Measurements from ENCODE around the gene NEB.

The NEB gene

DNA sequence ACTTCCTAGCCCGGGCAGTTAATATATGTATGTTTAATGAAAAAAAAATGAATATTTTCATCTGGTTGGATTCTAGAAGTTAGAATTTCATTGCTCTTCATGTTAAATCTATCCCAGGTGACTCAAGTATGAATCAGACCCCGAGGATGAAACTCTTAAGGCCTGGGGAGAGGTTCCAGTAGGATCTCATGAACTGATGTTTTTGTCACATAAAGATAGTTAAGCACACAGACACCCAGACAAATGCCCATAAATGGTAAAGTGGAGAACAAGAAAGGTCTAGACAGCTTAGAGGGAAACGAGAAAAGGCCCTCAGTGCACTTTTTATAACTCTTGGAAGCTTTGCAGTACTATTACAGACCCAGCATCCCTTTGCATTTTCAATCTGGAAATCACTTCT is 210.4 kb downstream of the NEB start:
- H3K4me1 Mint-ChIP-seq, result no peaks in the 10 kb centered on the region
- H3K27me3 Mint-ChIP-seq, result no peaks in the 10 kb centered on the region
- no peaks in the 10 kb centered on the region for H3K9me3 Mint-ChIP-seq
- no peaks in the 10 kb centered on the region for H3K36me3 Mint-ChIP-seq
- H3K27ac Mint-ChIP-seq, result no peak overlapping the region
- no peak for DNase-seq
- no peak overlapping the region for H3K4me3 Mint-ChIP-seq
- CTCF ChIA-PET, result no interaction called here

DNA sequence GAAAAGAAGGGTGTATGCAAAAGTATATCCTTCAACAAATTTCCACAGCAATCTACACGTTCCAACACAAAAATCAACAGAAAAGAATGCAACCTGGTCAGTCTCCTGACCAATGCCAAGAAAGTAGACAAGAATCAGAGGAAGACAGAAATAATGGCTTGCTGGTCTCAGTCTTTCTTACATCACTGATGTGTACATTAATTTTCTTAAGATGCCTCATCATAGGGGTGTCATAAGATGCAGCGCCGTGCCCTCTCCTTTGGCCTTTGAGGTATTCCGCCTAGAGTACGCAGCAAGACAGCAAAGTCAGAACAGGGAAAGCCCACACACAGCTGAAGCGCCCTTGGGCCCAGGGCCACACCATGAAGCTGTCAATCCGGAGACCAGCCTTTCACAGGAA is 211.7 kb downstream of the NEB start:
- Mint-ChIP-seq H3K27me3 (no peaks in the 10 kb centered on the region), H3K36me3 (no peaks in the 10 kb centered on the region), H3K4me3 (no peak overlapping the region), H3K4me1 (no peaks in the 10 kb centered on the region), H3K27ac (no peak overlapping the region), H3K9me3 (no peaks in the 10 kb centered on the region)
- CTCF ChIA-PET, result no interaction called here
- no peak for DNase-seq

DNA sequence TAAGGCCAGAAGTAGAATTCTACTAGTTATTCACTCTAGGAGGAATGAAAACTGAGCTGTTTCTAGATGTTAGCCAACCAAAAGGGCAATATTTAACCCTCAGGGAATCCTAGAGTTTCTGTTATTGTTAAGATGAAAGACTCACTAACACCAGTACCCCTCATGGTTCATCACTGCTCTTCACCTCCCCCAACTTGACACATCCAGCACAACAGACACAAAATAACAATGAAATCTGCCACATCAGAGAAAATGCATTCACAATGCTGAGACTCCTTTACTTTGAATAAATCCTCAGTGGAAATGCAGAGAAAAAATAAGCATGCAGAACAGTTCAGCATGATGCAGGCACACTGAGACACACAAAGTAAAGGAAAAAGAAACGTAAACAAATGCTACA is 213.3 kb downstream of the NEB start:
- CTCF ChIA-PET, result no interaction called here
- Mint-ChIP-seq H3K4me3 (no peak overlapping the region), H3K36me3 (no peaks in the 10 kb centered on the region), H3K4me1 (no peaks in the 10 kb centered on the region), H3K27ac (no peak overlapping the region), H3K27me3 (no peaks in the 10 kb centered on the region), H3K9me3 (no peaks in the 10 kb centered on the region)
- no peak for DNase-seq

DNA sequence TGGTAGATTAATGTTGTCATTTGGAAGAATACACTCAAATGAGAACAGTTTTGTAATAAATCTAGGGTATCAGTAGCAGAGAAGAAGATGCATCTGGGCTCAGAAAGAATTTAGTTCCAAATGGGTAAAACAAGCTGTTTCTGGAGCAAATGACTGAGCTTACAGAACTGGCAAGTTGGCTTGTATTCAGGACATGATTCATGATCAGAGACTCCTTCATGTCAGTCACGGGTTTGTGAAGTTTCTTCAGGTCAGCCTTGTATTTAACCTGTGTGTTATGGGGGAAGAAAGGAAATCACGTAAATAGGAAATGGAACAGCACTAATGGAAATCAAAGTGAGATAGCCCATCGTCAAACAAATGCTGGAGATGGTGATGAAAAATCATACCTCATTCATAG is 215.5 kb downstream of the NEB start:
- Mint-ChIP-seq H3K27me3 (no peaks in the 10 kb centered on the region), H3K4me3 (no peak overlapping the region), H3K9me3 (no peaks in the 10 kb centered on the region), H3K4me1 (no peaks in the 10 kb centered on the region), H3K36me3 (no peaks in the 10 kb centered on the region), H3K27ac (no peak overlapping the region)
- CTCF ChIA-PET, result no interaction called here
- DNase-seq, result no peak

DNA sequence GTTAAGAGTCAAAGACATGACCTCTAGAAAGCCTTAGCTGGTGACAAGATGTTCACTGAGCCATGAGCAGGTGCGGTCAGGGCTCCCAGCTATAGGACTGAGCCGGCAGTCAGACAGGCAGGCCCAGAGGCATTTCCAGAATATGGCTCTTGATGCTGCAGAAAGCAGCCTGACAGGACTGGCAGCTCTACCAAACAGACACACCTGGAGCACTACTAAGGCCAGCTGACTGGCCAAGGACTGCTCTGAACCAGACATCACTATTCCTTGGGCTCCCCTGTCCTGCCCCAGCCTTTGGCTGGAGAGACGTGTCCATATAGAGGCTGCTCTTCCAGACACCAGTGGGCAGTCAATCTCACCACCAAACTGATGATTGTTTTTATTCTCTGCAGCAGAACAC is 225.8 kb downstream of the NEB start:
- Mint-ChIP-seq H3K4me3 (no peak overlapping the region), H3K9me3 (no peaks in the 10 kb centered on the region), H3K36me3 (no peaks in the 10 kb centered on the region), H3K4me1 (no peaks in the 10 kb centered on the region), H3K27me3 (no peaks in the 10 kb centered on the region), H3K27ac (no peak overlapping the region)
- CTCF ChIA-PET, result no interaction called here
- no peak for DNase-seq

DNA sequence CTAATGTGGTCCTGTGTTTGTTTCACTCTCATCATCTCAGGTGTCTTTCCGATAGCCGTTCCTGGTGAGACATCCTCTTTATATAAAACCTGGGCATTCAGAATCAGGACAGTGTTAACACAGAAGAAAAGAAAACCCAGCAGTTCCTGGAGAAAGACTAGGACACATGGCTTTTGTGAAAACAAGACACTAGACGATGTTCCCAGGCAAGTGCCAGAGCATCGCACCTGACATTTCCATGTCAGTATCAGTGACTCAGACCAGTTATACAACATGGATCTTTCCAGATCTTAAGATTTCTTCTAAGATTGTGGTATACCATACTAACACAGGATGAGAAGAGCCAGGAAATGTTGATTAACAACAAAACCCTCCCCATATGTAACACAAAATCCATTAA is 228.1 kb downstream of the NEB start:
- Mint-ChIP-seq H3K4me3 (no peak overlapping the region), H3K4me1 (no peaks in the 10 kb centered on the region), H3K27ac (no peak overlapping the region), H3K9me3 (no peaks in the 10 kb centered on the region), H3K27me3 (no peaks in the 10 kb centered on the region), H3K36me3 (no peaks in the 10 kb centered on the region)
- no peak for DNase-seq
- CTCF ChIA-PET, result no interaction called here

DNA sequence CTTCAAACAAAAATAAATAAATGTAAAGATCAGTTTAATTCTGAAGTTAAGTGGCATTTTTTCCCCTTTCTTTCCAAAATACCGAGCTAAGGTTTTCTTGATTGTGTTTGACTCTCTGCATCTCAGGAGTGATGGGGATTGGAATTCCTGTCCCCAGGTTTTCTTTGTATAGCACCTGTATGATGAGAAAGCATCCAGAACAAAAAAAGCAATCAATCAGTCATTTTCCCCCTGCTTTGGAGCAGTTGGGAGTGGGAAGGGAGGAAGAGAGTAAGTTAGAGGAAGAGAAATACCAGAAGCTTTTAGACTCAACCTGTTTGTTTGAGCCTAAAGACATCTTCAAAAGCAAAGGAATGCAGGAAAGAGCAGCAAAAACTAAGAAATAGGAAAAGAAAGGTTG is 236.1 kb downstream of the NEB start:
- Mint-ChIP-seq H3K9me3 (no peaks in the 10 kb centered on the region), H3K27me3 (no peaks in the 10 kb centered on the region), H3K4me1 (no peaks in the 10 kb centered on the region), H3K27ac (no peak overlapping the region), H3K36me3 (peaks cover 3% of the 10 kb centered on the region), H3K4me3 (no peak overlapping the region)
- no peak for DNase-seq
- CTCF ChIA-PET, result no interaction called here

DNA sequence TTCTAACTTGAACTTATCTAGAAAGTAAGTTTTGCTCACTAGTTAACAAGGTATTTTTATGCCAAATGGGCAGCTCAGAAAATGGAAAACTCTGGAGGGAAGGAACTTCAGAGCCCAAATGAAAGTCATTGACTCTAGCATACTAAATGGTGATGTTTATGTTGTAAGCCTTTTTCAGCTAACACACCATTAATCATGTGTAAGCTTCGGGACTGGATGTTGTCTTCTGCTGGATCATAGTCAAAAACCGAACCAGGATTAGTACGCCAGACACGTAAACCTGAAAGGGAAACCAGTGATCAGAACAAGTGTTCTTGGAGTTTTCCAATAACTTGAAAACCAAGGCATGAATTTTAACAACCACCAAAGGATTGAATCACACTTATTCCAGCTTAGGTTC is 242.8 kb downstream of the NEB start:
- H3K9me3 Mint-ChIP-seq, result no peaks in the 10 kb centered on the region
- H3K4me1 Mint-ChIP-seq, result no peaks in the 10 kb centered on the region
- H3K27ac Mint-ChIP-seq, result no peak overlapping the region
- DNase-seq, result no peak
- CTCF ChIA-PET, result interaction anchor here (1.1 kb wide), 1 partner anchor 18 kb away, joined by 3 read pairs; no protein-coding TSS in a partner anchor
- H3K4me3 Mint-ChIP-seq, result no peak overlapping the region
- H3K27me3 Mint-ChIP-seq, result no peaks in the 10 kb centered on the region
- H3K36me3 Mint-ChIP-seq, result peaks cover 13% of the 10 kb centered on the region

DNA sequence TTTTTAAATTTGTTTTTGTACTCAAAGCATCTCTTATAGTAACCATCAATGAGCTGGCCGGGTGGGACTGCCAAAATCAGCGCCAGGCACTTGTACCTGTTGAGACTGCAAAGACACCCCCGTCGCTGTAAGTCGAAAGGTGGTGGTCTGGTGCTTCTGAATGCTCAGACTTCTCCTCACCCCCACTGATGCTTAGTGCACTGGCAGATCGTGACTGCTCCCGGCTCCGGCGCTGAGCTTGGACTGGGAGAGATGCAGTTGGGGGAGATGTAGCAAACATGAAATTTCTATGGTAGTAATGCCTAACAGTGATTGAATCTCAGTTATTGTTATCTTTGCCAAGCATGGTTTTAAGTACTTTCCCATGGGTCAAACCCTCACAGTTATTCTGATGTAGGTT is 244.0 kb downstream of the NEB start:
- no peak overlapping the region for H3K27ac Mint-ChIP-seq

DNA sequence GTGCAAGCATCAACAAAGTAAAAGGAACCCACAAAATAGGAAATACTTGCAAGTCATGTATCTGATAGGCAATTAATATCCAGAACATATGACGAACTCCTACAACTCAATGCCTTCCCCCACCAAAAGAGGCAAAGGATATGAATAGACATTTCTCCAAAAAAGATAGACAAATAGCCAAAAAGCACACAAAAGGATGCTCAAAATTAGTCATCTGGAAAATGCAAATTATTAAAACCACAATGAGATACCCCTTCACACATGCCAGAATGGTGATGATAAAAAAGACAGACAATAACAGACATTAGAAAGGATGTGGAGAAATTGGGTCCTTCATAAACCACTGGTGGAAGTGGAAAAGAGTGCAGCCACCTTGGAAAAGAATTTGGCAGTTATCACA is 248.2 kb downstream of the NEB start:
- Mint-ChIP-seq H3K4me1 (peaks cover 4% of the 10 kb centered on the region), H3K27ac (no peak overlapping the region), H3K9me3 (no peaks in the 10 kb centered on the region), H3K36me3 (peaks cover 48% of the 10 kb centered on the region), H3K4me3 (no peak overlapping the region), H3K27me3 (no peaks in the 10 kb centered on the region)
- CTCF ChIA-PET, result no interaction called here
- DNase-seq, result no peak

More for the DNA sequence above, 244.0 kb downstream of the NEB start:
- H3K4me1 Mint-ChIP-seq, result no peaks in the 10 kb centered on the region
- no peak overlapping the region for H3K4me3 Mint-ChIP-seq
- CTCF ChIA-PET, result no interaction called here
- H3K9me3 Mint-ChIP-seq, result no peaks in the 10 kb centered on the region
- DNase-seq, result no peak
- H3K36me3 Mint-ChIP-seq, result peaks cover 21% of the 10 kb centered on the region
- H3K27me3 Mint-ChIP-seq, result no peaks in the 10 kb centered on the region

DNA sequence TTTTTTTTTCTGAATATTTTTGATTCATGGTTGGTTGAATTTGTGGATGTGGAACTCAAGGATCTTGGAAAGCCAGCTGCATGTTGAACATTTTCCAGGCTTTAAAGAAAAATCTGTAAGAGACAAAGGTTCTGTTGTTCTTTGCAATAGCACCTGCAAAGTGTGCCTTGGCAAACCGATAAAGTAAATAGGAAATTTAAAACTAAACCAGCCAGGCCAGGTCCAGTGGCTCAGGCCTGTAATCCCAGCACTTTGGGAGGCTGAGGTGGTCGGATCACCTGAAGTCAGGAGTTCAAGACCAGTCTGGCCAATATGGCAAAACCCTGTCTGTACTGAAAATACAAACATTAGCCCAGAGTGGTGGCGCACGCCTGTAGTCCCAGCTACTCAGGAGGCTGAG is 250.2 kb downstream of the NEB start:
- Mint-ChIP-seq H3K36me3 (peaks cover 52% of the 10 kb centered on the region), H3K4me3 (no peak overlapping the region), H3K9me3 (no peaks in the 10 kb centered on the region), H3K27ac (no peak overlapping the region), H3K27me3 (no peaks in the 10 kb centered on the region), H3K4me1 (peaks cover 4% of the 10 kb centered on the region)
- DNase-seq, result no peak
- CTCF ChIA-PET, result no interaction called here

DNA sequence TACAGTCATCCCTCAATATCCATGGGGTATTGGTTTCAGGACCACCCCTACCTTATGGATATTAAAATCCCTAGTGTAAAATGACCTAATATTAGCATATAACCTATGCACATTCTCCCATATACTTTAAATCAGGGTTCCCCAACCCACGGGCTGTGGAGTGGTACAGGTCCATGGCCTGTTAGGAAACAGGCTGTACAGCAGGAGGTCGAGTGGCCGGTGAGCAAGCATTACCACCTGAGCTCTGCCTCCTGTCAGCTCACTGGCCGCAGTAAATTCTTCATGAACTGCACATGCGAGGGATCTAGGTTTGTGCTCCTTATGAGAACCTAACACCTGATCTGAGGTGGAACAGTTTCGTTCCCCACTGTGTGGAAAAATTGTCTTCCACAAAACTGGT is 250.7 kb downstream of the NEB start:
- peaks cover 4% of the 10 kb centered on the region for H3K4me1 Mint-ChIP-seq
- no peaks in the 10 kb centered on the region for H3K9me3 Mint-ChIP-seq
- no peaks in the 10 kb centered on the region for H3K27me3 Mint-ChIP-seq
- H3K4me3 Mint-ChIP-seq, result no peak overlapping the region
- no peak overlapping the region for H3K27ac Mint-ChIP-seq
- no peak for DNase-seq
- CTCF ChIA-PET, result no interaction called here
- H3K36me3 Mint-ChIP-seq, result peaks cover 57% of the 10 kb centered on the region

DNA sequence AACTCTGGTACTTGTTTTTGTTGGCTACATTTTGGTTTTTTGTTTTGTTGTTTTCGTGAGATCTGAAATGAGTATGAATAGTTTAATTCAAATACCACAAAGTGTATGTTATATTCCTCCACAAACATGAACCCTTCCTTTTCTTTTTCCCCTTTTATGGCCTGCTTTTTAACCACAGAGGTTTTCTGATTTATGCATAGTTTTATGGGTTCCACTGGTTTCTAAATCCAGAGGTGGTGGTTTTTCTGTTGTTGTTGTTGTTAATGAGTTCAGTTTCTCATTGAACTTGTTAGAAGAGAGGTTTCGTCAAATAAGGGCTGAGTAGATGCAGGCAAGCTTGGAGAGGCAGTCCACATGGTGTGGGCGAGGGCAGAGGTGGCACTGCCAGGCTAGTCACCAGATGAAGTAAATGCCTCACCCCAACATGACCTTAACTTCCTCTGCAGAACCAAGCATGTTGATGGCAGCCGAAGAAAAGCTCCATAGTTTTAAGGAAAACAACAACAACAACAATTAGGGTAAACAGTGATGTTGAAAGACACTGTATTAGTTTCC is 252.0 kb downstream of the NEB start:
- H3K4me3 Mint-ChIP-seq, result no peak overlapping the region
- no peaks in the 10 kb centered on the region for H3K9me3 Mint-ChIP-seq
- CTCF ChIA-PET, result no interaction called here
- peaks cover 63% of the 10 kb centered on the region for H3K36me3 Mint-ChIP-seq
- H3K4me1 Mint-ChIP-seq, result peaks cover 4% of the 10 kb centered on the region
- no peaks in the 10 kb centered on the region for H3K27me3 Mint-ChIP-seq
- H3K27ac Mint-ChIP-seq, result no peak overlapping the region
- DNase-seq, result no peak

DNA sequence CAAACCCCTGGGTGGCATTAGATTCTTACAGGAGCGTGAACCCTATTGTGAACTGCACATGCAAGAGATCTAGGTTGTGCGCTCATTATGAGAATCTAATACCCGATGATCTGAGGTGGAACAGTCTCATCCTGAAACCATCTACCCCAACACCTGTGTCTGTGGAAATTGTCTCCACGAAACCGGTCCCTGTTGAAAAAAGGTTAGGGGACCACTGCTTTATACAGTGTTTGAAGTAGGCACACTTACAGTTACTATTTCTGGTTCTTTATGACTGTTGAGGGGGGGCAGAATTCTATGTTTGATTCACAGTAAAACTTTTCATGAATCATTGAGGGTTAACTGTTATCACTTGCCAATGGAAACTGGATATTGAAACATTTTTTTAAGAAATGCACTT is 252.5 kb downstream of the NEB start:
- DNase-seq, result no peak
- Mint-ChIP-seq H3K4me3 (no peak overlapping the region), H3K36me3 (peaks cover 66% of the 10 kb centered on the region), H3K4me1 (peaks cover 4% of the 10 kb centered on the region), H3K27me3 (no peaks in the 10 kb centered on the region), H3K27ac (no peak overlapping the region), H3K9me3 (no peaks in the 10 kb centered on the region)
- CTCF ChIA-PET, result no interaction called here

DNA sequence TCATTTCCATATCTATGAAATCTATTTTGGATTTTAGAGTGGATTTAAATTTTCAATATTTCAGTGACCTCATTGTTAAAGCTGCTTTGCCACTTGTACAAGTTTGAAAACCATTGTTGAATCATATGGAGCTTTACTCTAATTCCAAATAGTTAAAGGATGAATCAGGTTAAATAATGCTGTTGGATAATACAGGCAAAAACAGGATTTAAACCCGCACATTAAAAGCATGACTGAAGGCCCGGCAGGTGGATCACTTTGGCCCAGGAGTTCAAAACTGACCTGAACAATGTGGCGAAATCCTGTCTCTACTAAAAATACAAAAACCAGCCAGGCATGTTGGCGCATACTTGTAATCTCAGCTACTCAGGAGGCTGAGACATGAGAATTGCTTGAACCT is 256.3 kb downstream of the NEB start:
- Mint-ChIP-seq H3K9me3 (no peaks in the 10 kb centered on the region), H3K4me3 (no peak overlapping the region), H3K36me3 (peaks cover 68% of the 10 kb centered on the region), H3K27me3 (no peaks in the 10 kb centered on the region), H3K4me1 (peaks cover 12% of the 10 kb centered on the region), H3K27ac (no peak overlapping the region)
- no peak for DNase-seq
- CTCF ChIA-PET, result no interaction called here

DNA sequence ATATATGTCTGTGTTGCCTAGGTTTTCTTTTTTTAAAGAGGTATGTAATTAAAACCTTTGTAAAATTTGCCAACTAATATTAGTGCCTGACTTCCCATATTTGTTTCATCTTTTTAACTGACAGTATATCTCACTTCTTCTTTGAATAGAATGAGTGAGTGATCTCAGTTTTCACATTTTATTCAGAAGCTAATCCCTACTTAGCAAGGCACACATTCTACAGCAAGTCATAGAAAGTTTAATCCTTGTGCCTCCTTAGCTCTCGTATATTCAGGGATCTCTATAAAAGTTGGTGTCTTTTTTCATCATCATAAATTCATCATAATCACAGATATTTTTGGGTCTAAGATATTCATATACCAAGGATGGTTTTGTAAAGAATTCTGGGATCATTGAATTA is 258.0 kb downstream of the NEB start:
- DNase-seq, result no peak
- Mint-ChIP-seq H3K4me1 (peaks cover 8% of the 10 kb centered on the region), H3K9me3 (peaks cover 2% of the 10 kb centered on the region), H3K36me3 (peaks cover 68% of the 10 kb centered on the region), H3K4me3 (no peak overlapping the region), H3K27me3 (no peaks in the 10 kb centered on the region), H3K27ac (no peak overlapping the region)
- CTCF ChIA-PET, result no interaction called here
